GM19023 (cell line): ENCODE results near the gene SKA1.
A peak's percentile ranks its signal among the peaks of the same experiment; 100 is the strongest.

Source experiments
- ATAC-seq: cut with Tn5 transposase; IDR thresholded peaks from one replicate; pipeline ENCODE4 v1.9.1; 2021; ENCODE audit warnings: mild to moderate bottlenecking, moderate library complexity; ENCODE audit not compliant: unreplicated experiment

SKA1 gene, protein sequence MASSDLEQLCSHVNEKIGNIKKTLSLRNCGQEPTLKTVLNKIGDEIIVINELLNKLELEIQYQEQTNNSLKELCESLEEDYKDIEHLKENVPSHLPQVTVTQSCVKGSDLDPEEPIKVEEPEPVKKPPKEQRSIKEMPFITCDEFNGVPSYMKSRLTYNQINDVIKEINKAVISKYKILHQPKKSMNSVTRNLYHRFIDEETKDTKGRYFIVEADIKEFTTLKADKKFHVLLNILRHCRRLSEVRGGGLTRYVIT

DNA sequence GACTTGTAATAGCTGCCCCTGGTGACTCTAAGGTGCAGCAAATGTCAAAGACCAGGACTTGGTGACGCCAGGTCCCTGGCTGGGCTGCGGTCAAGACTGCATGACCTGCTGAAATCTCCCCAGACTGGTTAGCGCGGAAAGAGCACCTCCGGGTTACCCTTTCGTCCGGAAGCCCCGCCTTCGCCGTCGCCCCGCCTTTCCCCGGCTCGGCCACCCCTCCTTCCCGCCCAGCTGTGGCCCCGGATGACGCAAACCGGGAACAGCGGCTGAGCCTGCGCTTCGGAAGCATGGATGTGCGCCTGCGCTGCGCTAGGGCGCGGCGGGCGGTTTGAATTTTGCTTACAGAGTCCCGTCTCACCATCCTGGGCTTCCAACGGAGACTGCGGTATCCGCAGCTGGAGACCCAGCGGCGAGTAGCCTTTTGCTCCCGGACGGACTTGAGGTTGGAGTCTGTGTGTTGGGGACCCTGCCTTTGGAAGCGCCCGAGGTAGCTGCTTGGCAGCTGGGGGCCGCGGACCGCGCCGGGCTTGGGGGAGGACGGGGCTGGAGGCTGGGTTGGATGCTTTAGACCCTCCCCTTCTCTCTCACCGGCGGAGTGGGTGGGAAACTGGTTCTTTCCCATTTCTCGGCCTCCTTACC is at the start of gene SKA1:
TSS of gene SKA1 (plus strand) at position 294 of the 639 bp plus-strand sequence. CDS start 785 bp downstream, outside the sequence.
- ATAC-seq: peak; percentile 92

- ATAC-seq: no peak
Observed at GRCh38 chr18:50327983-50328382, 46.9 kb upstream of the SKA1 start.

DNA sequence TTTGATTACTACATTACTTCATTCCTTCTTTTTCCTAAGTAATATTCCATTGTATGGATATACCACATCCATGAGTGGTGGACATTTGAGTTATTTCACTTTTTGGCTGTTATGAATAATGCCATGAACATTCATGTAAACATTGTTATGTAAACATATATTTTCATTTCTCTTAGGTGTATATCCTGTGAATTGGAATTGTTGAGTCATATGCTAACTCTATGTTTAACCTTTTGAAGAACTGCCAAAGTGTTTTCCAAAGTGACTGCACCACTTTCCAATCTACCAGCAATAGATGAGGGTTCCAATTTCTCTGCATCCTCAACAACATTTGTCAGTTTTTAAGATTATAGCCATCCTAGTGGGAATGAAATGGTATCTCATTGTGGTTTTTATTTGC is 44.7 kb upstream of the SKA1 start:
- ATAC-seq: no peak

GRCh38 chr18:50331691-50332090 is 43.2 kb upstream of the SKA1 start:
- ATAC-seq: no peak

- ATAC-seq: peak; percentile 63
Observed at GRCh38 chr18:50334546-50335152, 40.2 kb upstream of the SKA1 start.

DNA sequence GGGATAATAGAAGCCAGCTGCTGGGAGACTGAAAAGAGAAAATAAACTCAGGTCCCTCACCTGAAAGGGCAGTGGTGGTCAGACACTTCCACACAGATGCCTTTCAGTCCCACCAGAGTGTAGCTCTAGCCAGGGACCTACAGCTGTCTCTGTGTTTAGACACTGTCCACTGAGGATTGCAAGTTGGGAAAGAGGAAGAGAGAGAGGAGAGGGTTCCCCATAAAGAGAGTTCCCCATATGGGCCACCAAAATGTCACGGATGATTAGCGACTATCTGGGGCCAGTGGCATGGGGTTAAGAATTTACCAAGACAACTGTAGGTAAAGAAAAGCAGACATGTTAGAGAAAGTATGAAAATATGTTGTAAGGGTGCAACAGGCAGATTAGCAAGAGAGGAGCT is 36.7 kb upstream of the SKA1 start:
- ATAC-seq: no peak

DNA sequence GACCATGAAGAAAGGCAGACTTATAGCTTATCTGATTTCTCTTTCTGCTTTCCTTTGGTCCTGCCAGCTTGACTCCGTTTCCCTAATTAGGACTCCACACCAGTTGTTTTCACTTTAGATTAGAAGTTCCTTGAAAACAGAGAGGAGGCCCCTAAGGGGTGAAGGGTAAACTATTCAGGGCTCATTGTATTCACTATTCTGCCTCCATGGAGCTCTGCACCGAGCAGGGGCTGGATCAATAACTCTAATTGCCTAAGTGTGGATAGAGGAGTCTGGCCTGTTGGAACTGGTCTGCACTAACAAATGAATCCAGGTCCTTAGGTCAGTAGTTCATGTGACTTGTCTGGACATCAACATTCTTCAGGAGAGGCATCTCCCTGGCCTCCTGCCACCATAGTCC is 36.1 kb upstream of the SKA1 start:
- ATAC-seq: no peak

DNA sequence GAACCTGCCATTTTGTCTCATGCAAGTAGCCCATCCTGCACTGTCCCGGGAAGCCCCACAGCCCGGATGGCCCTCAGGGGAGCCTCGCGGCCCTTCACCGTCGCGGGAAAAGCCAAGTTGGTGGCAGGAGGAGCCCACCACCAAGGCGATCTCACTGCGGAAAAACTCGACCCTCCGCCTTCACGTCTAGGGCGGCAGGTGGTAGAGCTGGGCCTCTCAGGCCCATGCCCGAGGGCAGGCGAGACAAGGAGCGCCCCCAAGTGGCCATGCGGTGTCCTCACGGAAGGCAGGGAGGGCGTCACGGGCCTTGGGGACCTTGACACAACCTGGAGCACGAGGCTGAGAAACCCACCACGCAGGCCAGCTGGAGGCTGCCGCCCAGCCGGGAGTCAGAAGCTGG is 34.8 kb upstream of the SKA1 start:
- no peak for ATAC-seq

DNA sequence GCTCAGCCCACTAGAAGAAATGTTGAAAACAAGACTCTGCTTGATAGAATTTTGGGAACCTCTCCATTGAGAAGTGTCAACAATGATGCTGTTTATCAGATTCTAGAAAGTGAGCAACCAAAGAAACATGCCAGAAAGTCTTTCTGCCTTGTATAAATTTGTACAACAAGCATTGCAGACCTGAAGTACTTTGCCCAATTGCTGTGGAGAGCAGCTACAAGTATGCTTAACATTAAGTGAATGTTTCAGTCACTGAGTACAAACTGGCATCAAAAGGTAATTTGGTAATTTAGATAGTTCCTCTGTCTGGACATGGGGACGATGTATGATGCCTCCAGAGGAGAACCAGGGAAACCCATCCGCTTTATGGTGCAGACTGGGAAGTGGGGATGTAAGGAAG is 33.4 kb upstream of the SKA1 start:
- ATAC-seq: no peak

DNA sequence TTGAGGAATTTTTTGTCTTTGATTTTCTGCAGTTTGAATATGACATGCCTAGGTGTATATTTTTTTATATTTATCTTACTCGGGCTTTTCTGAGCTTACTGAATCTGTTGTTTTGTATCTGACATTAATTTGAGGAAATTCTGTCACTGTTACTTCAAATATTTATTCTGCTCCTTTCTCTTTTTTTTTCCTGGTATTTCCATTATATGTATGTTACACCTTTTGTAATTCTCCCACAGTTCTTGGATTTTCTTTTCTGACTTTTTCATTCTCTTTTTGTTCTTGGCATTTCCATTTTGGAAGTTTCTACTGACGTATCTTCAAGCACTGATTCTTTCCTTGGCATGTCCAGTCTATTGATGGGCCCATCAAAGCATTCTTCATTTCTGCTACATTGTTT is 24.1 kb upstream of the SKA1 start:
- no peak for ATAC-seq

GRCh38 chr18:50356036-50356945 is 18.6 kb upstream of the SKA1 start:
- peak; percentile 65 for ATAC-seq

GRCh38 chr18:50358844-50359243 is 16.0 kb upstream of the SKA1 start:
- ATAC-seq: no peak

DNA sequence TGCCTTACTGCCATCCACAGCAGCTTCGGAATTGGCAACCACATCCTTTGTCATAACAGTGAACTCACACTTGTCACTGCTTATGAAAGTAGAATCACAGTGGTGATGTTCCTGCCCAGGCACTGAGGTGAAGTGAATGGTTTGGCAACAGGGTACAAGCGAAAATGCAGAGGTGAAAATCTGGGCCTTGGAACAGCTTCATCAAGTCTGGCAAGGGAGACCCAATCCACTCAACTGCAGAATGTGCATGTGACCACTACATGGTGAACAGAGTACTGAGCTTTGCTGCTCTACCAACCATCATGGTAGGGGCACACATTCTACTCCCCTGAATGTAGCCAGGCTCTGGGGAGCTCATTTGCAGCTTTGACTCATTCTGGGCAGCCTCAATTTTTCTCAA is 15.0 kb upstream of the SKA1 start:
- no peak for ATAC-seq

GRCh38 chr18:50360611-50361010 is 14.2 kb upstream of the SKA1 start:
- no peak for ATAC-seq

DNA sequence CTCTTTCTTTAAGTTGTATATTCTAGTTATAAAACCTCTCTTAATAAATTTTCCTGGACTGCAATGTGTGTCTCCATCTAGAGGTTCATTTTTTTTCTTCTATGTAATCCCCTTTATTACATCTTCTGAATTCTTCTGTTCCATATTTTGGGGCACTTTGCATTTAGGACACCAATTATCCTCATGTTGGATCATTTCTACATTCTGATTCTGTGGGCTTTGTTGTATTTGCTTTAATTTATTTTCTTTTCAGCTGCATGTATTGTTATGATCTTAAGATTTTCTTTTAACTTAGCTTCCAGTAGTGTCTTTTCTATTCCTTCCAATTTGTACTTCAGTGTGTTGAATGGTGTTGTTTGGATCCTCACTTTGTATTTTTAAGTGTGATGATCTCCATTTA is 5.2 kb upstream of the SKA1 start:
- no peak for ATAC-seq

GRCh38 chr18:50372743-50373142 is 2.1 kb upstream of the SKA1 start:
- ATAC-seq: no peak

- ATAC-seq: no peak
Observed at GRCh38 chr18:50373561-50374219, 1.2 kb upstream of the SKA1 start.

DNA sequence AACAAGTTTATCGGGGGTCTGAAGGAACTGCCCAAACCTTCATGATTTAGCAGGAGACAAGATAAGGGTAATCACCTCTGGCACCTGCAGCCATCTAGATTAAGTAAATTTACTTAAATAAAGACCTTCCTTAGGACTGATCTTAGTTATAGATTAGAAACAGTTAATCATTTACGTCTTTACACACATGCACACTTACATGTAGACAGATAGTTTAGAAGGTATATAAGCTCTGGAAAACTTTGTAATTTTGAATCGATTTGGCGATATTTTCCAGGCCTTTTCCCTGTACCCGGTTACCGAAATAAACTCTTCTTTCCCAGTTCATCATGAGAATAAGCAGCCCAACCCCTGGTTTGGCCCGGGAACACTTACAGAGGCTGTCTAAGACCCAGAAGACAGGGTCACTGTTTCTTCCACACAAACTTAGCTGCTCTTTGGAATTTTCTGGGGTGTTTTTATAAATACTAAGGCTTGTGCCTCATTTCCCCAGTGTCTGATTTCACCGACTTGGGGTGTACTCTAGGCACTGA is 560 bp upstream of the SKA1 start:
- ATAC-seq: no peak

- ATAC-seq: no peak
Observed at GRCh38 chr18:50377061-50377798, 2.4 kb downstream of the SKA1 start.

DNA sequence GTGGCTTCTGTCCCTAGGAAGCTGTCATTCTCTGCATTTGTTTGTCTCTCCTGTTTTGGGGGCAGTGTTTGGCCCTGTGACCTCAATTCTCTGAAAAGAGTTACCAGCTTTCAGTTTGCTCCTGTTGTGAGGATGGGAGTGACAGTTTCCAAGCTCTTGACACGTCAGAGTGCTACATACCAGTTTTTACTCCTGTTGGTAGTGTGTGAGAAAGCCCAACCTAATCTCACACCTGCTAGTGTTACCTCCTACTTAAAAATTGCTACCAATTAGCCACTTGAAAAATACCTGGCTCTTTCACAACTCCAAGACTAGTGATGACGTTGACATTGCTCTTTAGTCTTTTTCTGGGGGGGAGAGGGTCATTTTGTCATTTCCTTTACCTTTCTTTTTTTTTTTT is 14.1 kb downstream of the SKA1 start:
- ATAC-seq: no peak
